ENCODE measurements around the gene DYNC1I1.

GRCh38 chr7:96093435-96093834 is 321.1 kb downstream of the DYNC1I1 start:
- TF ChIP-seq CTCF (IDR thresholded peaks at IDR 0.05; ENCODE audit: insufficient read depth, low read length, poor library complexity, severe bottlenecking) (no peak), EZH2phosphoT487 (conservative IDR thresholded peaks at IDR 0.05; ENCODE audit: low read length) (no peak)
